ENCODE measurements around the gene TSEN54. TPM values are rescaled to one million over a fixed set of nuclear protein-coding genes. Genes with fewer than 3 reads are reported as not detected.
A peak's percentile ranks its signal among the peaks of the same experiment; 100 is the strongest.

Gene TSEN54
- total and polyA plus RNA-seq, 8 donors, result 15.8 to 54.0 (median 38.9) TPM

DNA sequence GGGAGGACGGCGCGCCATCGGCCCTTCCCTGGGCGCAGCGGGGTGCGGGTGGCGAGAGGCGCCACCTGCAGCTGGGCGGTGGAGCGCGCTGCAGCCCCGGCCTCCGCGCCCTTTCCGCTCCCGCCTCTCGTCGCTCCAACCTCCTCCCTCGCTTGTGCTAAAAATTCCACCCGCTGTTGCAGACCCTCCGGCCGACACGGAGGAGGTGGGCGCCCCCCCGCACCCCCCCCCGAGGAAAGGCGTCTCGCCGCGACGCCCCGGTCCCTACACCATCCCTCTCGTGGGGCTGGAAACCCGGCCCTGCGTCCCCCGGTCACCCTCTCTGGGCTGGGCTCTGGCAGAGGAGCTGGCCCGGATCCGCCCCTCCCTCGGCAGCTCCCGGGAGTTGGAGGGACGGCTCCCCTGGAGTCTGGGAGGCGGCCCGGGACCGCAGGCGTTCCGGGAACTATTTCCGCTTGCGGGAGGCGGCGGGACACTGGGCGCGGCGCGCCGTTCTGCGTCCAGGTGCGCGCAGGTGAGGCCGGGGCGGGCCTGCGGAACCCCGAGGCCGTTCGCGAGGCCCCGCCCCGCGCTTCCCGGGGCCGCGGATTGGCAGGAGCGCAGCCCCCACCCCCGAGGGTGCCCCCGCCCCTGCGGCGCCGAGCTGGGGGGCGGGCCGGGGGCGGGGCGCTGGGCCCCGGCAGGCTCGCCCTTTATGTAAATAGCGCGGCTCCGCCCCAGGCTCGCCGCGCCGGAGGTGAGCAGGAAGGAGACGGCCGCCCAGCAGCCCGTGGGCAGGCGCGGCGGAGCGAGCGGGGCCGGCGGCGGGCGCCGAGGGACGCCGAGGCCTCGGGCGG lies 8.9 kb downstream of the TSEN54 start, which contains the start of gene LLGL2:
TSS of gene LLGL2 (plus strand) at position 728 of the 836 bp plus-strand sequence. CDS start 17,730 bp downstream, outside the sequence.
- peak; percentile 72 to 96 (median 86) for DNase-seq
- H3K4me3 ChIP-seq, result peak within 1 kb of the TSS; percentile 50 to 73
- TF ChIP-seq, protein P1, sequence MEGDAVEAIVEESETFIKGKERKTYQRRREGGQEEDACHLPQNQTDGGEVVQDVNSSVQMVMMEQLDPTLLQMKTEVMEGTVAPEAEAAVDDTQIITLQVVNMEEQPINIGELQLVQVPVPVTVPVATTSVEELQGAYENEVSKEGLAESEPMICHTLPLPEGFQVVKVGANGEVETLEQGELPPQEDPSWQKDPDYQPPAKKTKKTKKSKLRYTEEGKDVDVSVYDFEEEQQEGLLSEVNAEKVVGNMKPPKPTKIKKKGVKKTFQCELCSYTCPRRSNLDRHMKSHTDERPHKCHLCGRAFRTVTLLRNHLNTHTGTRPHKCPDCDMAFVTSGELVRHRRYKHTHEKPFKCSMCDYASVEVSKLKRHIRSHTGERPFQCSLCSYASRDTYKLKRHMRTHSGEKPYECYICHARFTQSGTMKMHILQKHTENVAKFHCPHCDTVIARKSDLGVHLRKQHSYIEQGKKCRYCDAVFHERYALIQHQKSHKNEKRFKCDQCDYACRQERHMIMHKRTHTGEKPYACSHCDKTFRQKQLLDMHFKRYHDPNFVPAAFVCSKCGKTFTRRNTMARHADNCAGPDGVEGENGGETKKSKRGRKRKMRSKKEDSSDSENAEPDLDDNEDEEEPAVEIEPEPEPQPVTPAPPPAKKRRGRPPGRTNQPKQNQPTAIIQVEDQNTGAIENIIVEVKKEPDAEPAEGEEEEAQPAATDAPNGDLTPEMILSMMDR (IDR thresholded peaks at IDR 0.05), result peak; percentile 35 to 36
- peaks cover 0 to 15% of the 10 kb centered on the region in 2 donors for H3K27me3 ChIP-seq
- peaks cover 0 to 16% of the 10 kb centered on the region in 2 donors for H3K36me3 ChIP-seq
- no peaks in the 10 kb centered on the region for H3K9me3 ChIP-seq
- intact Hi-C loops (cut with DNase I), result loop anchor here (10.0 kb wide), 2 partner anchors 60 to 100 kb away; partner anchors contain the start of gene MYO15B (in 1 of the 2)
- ATAC-seq, result peak; percentile 92
- peak within 1 kb of the TSS; percentile 72 to 76 for H3K27ac ChIP-seq
- peaks cover 0 to 20% of the 10 kb centered on the region in 2 donors for H3K4me1 ChIP-seq

DNA sequence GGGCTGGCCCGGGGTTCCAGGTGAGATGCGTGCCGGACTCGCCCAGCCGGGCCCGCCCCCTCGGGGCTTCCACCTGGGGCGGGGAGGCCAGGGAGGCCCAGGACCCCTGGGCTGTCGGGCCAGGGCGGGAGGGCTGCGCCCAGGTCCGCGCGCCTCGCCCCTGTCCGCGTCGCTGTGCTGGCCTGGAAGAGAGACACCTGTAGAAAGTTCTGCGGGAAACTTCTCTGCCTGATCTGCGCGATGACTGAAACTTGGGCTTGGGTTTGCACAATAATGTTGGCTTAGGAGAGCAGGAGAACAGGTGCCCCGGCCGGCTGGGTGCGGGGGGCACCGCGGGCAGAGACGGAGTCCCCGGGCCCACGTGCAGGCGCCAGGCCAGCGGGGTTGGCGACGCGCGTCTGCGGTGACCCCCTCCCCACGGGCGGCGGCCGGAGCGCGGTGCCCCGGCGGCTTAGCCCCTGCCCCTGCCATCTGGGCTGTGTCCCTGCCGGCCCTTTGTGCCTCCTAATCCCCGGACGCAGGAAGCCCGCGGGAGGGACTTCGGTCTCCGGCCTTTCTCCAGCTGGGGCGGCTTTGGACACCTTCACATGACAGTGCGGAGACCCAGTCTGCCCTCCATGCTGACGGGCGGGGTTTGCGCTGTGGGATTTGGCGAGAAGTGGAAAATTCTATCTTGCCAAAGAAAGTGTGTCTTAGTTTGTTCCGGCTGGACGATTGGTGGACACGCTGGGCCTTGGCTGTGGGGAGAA lies 9.7 kb downstream of the TSEN54 start:
- Histone ChIP-seq H3K9me3 (no peaks in the 10 kb centered on the region), H3K4me3 (peak overlapping the region; percentile 38 to 73), H3K36me3 (peaks cover 0 to 15% of the 10 kb centered on the region in 2 donors), H3K4me1 (peaks cover 1 to 25% of the 10 kb centered on the region in 2 donors), H3K27ac (peak overlapping the region; percentile 72 to 76), H3K27me3 (peaks cover 0 to 15% of the 10 kb centered on the region in 2 donors)
- ATAC-seq, result peak; percentile 9
- TF ChIP-seq, protein P1 (IDR thresholded peaks at IDR 0.05), result no peak
- intact Hi-C loops (cut with DNase I), result loop anchor here (10.0 kb wide), 2 partner anchors 59 to 101 kb away; partner anchors contain the start of gene MYO15B (in 1 of the 2)
- DNase-seq, result peak in 1 of 4 donors; percentile 83

DNA sequence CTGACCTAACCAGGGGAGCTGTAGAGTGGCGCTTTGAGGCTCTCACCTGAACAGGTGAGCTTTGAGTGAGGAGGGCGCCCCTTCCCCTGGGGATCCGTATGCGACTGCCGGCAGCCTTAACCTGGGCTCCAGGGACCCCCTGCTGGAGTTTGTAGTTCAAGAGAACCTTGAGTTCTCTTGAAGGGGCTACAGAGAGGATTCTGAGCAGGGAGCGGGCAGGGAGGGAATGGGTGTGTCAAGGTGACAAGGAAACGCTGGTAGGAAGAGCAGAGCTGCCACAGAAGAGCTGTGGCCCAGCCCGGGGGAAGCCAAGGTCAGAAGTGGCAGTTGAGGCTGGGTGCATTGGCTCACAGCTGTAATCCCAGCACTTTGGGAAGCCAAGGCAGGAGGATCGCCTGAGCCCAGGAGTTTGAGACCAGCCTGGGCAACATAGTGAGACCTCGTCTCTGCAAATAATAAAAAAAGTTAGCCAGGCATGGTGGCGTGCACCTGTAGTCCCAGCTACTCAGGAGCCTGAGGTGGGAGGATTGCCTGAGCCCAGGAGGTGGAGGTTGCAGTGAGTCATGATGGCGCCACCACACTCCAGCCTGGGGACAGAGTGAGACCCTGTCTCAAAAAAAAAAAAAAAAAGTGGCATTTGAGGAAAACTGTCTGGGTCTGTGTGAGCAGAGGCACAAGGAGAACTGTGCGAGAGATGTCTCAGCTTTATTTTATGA lies 10.4 kb downstream of the TSEN54 start:
- peaks cover 0 to 8% of the 10 kb centered on the region in 2 donors for H3K36me3 ChIP-seq
- ATAC-seq (peak; percentile 6), DNase-seq (no peak)
- H3K27ac ChIP-seq, result peak overlapping the region; percentile 72 to 76
- intact Hi-C loops (cut with DNase I), result loop anchor here (10.0 kb wide), 2 partner anchors 58 to 102 kb away; partner anchors contain the start of gene MYO15B (in 1 of the 2)
- peaks cover 4 to 27% of the 10 kb centered on the region in 2 donors for H3K4me1 ChIP-seq
- peak overlapping the region; percentile 38 to 73 for H3K4me3 ChIP-seq
- peaks cover 0 to 15% of the 10 kb centered on the region in 2 donors for H3K27me3 ChIP-seq
- TF ChIP-seq, protein P1 (IDR thresholded peaks at IDR 0.05), result no peak
- H3K9me3 ChIP-seq, result no peaks in the 10 kb centered on the region

DNA sequence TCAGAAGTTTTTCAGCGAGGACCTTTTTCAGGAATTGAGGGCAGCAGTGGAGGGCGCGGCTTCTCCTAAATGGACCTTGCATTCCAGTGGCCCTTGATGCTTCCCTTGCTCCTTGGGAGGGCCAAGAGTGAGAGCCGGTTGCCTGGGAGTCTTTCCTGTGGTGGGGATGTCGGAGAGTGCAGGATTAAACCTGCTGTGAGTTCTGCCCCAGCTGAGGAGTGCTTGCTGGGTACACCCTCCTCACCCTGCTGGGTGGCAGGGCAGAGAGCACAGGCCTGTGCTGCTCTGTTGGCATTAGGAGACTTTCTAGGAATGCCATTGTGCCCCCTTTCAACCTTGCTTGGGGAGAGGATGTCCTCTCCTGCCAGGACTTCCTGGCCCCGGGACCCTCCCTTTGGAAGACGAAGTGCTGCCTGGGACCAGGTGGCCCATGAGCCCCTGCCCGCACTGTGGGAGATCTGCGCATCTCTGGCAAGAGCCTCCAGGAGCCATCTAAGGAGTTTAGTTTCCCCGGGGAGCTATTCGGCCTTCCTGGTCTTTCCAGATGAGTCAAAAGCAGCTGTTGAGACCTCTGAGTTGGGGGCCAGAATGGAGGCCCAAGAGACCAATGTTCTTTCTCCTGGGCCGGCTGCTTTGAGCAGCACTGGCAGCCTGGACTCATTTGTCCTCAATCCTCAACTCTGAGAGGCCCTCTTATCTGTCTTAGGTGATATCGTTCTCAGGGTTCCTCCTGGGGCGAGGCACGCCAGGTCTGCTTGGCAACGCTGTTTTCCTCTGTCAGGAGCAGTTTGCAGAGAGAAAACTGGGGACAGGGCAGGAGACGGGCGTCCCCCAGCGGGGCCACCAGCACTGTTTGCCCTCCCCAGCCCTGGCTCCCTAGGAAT lies 14.8 kb downstream of the TSEN54 start:
- Histone ChIP-seq H3K9me3 (no peaks in the 10 kb centered on the region), H3K4me1 (peaks cover 4 to 20% of the 10 kb centered on the region in 2 donors), H3K27ac (peak overlapping the region; percentile 73 to 77), H3K36me3 (peaks cover 0 to 9% of the 10 kb centered on the region in 2 donors), H3K27me3 (peaks cover 0 to 8% of the 10 kb centered on the region in 2 donors), H3K4me3 (no peak overlapping the region)
- intact Hi-C loops (cut with DNase I), result no loop called here
- no peak for DNase-seq
- peak; percentile 26 for ATAC-seq
- TF ChIP-seq, protein P1 (IDR thresholded peaks at IDR 0.05), result no peak

Data from left lung (tissue), 10 donors.